H9 (cell line): ENCODE results near the gene ERC1. TPM values are rescaled to one million over a fixed set of nuclear protein-coding genes. Genes with fewer than 3 reads are reported as not detected.

Source experiments
- DNase-seq: peaks from one replicate; pipeline ENCODE4 v3.0.0-alpha.2; 2017
- H2AFZ ChIP-seq: one replicate; pipeline ENCODE4 v1.6.1; 2013; ENCODE audit warnings: mild to moderate bottlenecking, low read length, control low read depth, moderate library complexity
- H2AK5ac ChIP-seq: 2 replicates; pipeline ENCODE4 v1.6.1; 2013; ENCODE audit warnings: low read length, control low read depth, mixed read lengths; ENCODE audit not compliant: insufficient read length
- H2BK120ac ChIP-seq: one replicate; pipeline ENCODE4 v1.6.1; 2013; ENCODE audit warnings: low read depth, mild to moderate bottlenecking, low read length, control low read depth, inconsistent platforms; ENCODE audit not compliant: poor library complexity, severe bottlenecking
- H2BK12ac ChIP-seq: 2 replicates; pipeline ENCODE4 v1.6.1; 2013; ENCODE audit warnings: low read length, control low read depth, mixed read lengths, low read depth; ENCODE audit not compliant: insufficient read length
- H2BK15ac ChIP-seq: 2 replicates; pipeline ENCODE4 v1.6.1; 2013; ENCODE audit warnings: low read depth, low read length, control low read depth
- H2BK20ac ChIP-seq: one replicate; pipeline ENCODE4 v1.6.1; 2013; ENCODE audit warnings: low read depth, mild to moderate bottlenecking, low read length, control low read depth, inconsistent platforms; ENCODE audit not compliant: poor library complexity, severe bottlenecking
- H2BK5ac ChIP-seq: 2 replicates; pipeline ENCODE4 v1.6.1; 2013; ENCODE audit warnings: low read length, control low read depth, mixed read lengths; ENCODE audit not compliant: insufficient read length
- H3K14ac ChIP-seq: 2 replicates; pipeline ENCODE4 v1.6.1; 2013; ENCODE audit warnings: low read length, control low read depth; ENCODE audit not compliant: insufficient read depth
- H3K18ac ChIP-seq: 2 replicates; pipeline ENCODE4 v1.6.1; 2013; ENCODE audit warnings: low read depth, mild to moderate bottlenecking, mixed read lengths, low read length, control low read depth; ENCODE audit not compliant: insufficient read length
- H3K23ac ChIP-seq: 2 replicates; pipeline ENCODE4 v1.6.1; 2013; ENCODE audit warnings: low read length, control low read depth, mixed read lengths, low read depth; ENCODE audit not compliant: insufficient read length
- H3K23me2 ChIP-seq: 2 replicates; pipeline ENCODE4 v1.6.1; 2013; ENCODE audit warnings: low read depth, mild to moderate bottlenecking, mixed read lengths, low read length, control low read depth; ENCODE audit not compliant: insufficient read length, poor library complexity, severe bottlenecking
- H3K27ac ChIP-seq: 2 replicates; pipeline ENCODE4 v1.5.1; 2013; ENCODE audit warnings: low read length, control low read depth, mixed read lengths, low read depth; ENCODE audit not compliant: insufficient read length
- H3K27me3 ChIP-seq: 2 replicates; pipeline ENCODE4 v1.6.1; 2013; ENCODE audit warnings: low read length, control low read depth, inconsistent platforms; ENCODE audit not compliant: insufficient read depth
- H3K4ac ChIP-seq: 2 replicates; pipeline ENCODE4 v1.6.1; 2013; ENCODE audit warnings: low read depth, mild to moderate bottlenecking, control low read depth, inconsistent platforms, low read length, moderate library complexity
- H3K4me1 ChIP-seq: 2 replicates; pipeline ENCODE4 v1.6.1; 2013; ENCODE audit warnings: low read length, control low read depth, inconsistent platforms; ENCODE audit not compliant: insufficient read depth
- H3K4me2 ChIP-seq: 2 replicates; pipeline ENCODE4 v1.6.1; 2013; ENCODE audit warnings: low read length, control low read depth, mixed read lengths; ENCODE audit not compliant: insufficient read length, insufficient read depth
- H3K56ac ChIP-seq: 2 replicates; pipeline ENCODE4 v1.6.1; 2013; ENCODE audit warnings: low read depth, mild to moderate bottlenecking, mixed read lengths, low read length, control low read depth; ENCODE audit not compliant: insufficient read length
- H3K79me1 ChIP-seq: 2 replicates; pipeline ENCODE4 v1.6.1; 2013; ENCODE audit warnings: low read depth, mild to moderate bottlenecking, moderate library complexity, low read length, control low read depth, inconsistent platforms; ENCODE audit not compliant: insufficient read depth, poor library complexity, severe bottlenecking
- H3K79me2 ChIP-seq: 2 replicates; pipeline ENCODE4 v1.6.1; 2013; ENCODE audit warnings: low read length, control low read depth, inconsistent platforms; ENCODE audit not compliant: insufficient read depth
- H3K9ac ChIP-seq: 2 replicates; pipeline ENCODE4 v1.6.1; 2013; ENCODE audit warnings: low read length, control low read depth, mixed read lengths; ENCODE audit not compliant: insufficient read length; ENCODE audit errors: extremely low read depth
- H3K9me3 ChIP-seq: one replicate; pipeline ENCODE4 v1.6.1; 2013; ENCODE audit warnings: low read depth, low read length, inconsistent platforms; ENCODE audit not compliant: control insufficient read depth
- H3T11ph ChIP-seq: one replicate; pipeline ENCODE4 v1.6.1; 2013; ENCODE audit warnings: mild to moderate bottlenecking, low read length, control low read depth, inconsistent platforms
- H4K20me1 ChIP-seq: one replicate; pipeline ENCODE4 v1.6.1; 2013; ENCODE audit not compliant: control insufficient read depth, insufficient read length, insufficient read depth
- H4K5ac ChIP-seq: 2 replicates; pipeline ENCODE4 v1.6.1; 2013; ENCODE audit warnings: low read depth, mild to moderate bottlenecking, mixed read lengths, low read length, control low read depth; ENCODE audit not compliant: insufficient read length
- H4K8ac ChIP-seq: replicated peaks from 2 replicates; pipeline ENCODE4 v1.6.1; 2013; ENCODE audit warnings: low read length, control low read depth, mixed read lengths, low read depth; ENCODE audit not compliant: insufficient read length
- H4K91ac ChIP-seq: 2 replicates; pipeline ENCODE4 v1.6.1; 2013; ENCODE audit warnings: low read depth, mild to moderate bottlenecking, moderate library complexity, mixed read lengths, low read length, control low read depth; ENCODE audit not compliant: insufficient read length
- H3K27ac Mint-ChIP-seq, 3 experiments: 2 replicates in 2 of 3; 3 replicates in 1 of 3; pipeline ENCODE4 v1.8.0; 2020 to 2021; ENCODE audit warnings: mixed read lengths in 3 of 3, mild to moderate bottlenecking in 1 of 3, moderate library complexity in 1 of 3
- H3K27me3 Mint-ChIP-seq: 2 replicates; pipeline ENCODE4 v1.8.0; 2021; ENCODE audit warnings: low read depth, mild to moderate bottlenecking, moderate library complexity, mixed read lengths
- H3K36me3 Mint-ChIP-seq, 3 experiments: 2 replicates in 2 of 3; 3 replicates in 1 of 3; pipeline ENCODE4 v1.8.0; 2020 to 2021; ENCODE audit warnings: low read depth in 3 of 3, mixed read lengths in 3 of 3; ENCODE audit not compliant: insufficient read depth in 1 of 3
- H3K4me1 Mint-ChIP-seq, 2 experiments: 2 replicates each; pipeline ENCODE4 v1.8.0; 2020; ENCODE audit warnings: mixed read lengths in 2 of 2
- H3K4me3 Mint-ChIP-seq, 2 experiments: 2 replicates in 1 of 2; 3 replicates in 1 of 2; pipeline ENCODE4 v1.8.0; 2020 to 2021; ENCODE audit warnings: mild to moderate bottlenecking in 2 of 2, mixed read lengths in 2 of 2, moderate library complexity in 1 of 2
- H3K9me3 Mint-ChIP-seq, 2 experiments: 2 replicates in 1 of 2; 3 replicates in 1 of 2; pipeline ENCODE4 v1.8.0; 2020; ENCODE audit warnings: mild to moderate bottlenecking in 2 of 2, mixed read lengths in 2 of 2, moderate library complexity in 1 of 2
- CTCF ChIP-seq: fragments of 200-600 bp; sonication (generic); conservative IDR thresholded peaks from 3 replicates; pipeline ENCODE4 v1.8.0; 2021; ENCODE audit warnings: antibody characterized with exemption, mild to moderate bottlenecking
- WGBS: extraction: QIAGEN DNeasy Blood & Tissue Kit; methylation state at CpG from one replicate; pipeline ENCODE4 v1.1.7; 2013; ENCODE audit warnings: missing lambda C conversion rate, low lambda C conversion rate, mixed read lengths; ENCODE audit not compliant: insufficient read length; ENCODE audit errors: extremely low coverage; 5-methylcytosine and 5-hydroxymethylcytosine counted together
- total RNA-seq: library from RNA; stranded (reverse); gene quantifications from 2 replicates; pipeline ENCODE4 v1.2.1, GENCODE V29; 2021

The ERC1 gene
- total RNA-seq, 1 experiment from 2014 or later: 51.2 TPM

GRCh38 chr12:1273051-1273450 is 282.0 kb downstream of the ERC1 start:
- Mint-ChIP-seq H3K9me3 (no peaks in the 10 kb centered on the region), H3K4me1 (no peaks in the 10 kb centered on the region), H3K27me3 (no peaks in the 10 kb centered on the region), H3K36me3 (no peaks in the 10 kb centered on the region; a peak in 1 of 7 replicates), H3K27ac (no peak overlapping the region), H3K4me3 (no peak overlapping the region)
- H3K79me1 ChIP-seq: no peaks in the 10 kb centered on the region
- H2AFZ ChIP-seq: no peak overlapping the region
- no peaks in the 10 kb centered on the region for H3K4me1 ChIP-seq
- no peaks in the 10 kb centered on the region for H3K23me2 ChIP-seq
- no CpG with 5 or more reads among the region's 5 CpGs for WGBS
- H2BK120ac ChIP-seq: no peak overlapping the region
- H3K27ac ChIP-seq: no peak overlapping the region
- no peak for TF ChIP-seq CTCF
- H3K9ac ChIP-seq: no peak overlapping the region
- no peak overlapping the region for H4K5ac ChIP-seq
- no peak overlapping the region for H4K91ac ChIP-seq
- no peak overlapping the region for H3K23ac ChIP-seq
- H2AK5ac ChIP-seq: no peak overlapping the region
- DNase-seq: no peak
- no peak overlapping the region for H3K56ac ChIP-seq
- no peak overlapping the region for H3K14ac ChIP-seq
- no peak overlapping the region for H2BK5ac ChIP-seq
- no peaks in the 10 kb centered on the region for H3K79me2 ChIP-seq
- H4K20me1 ChIP-seq: no peaks in the 10 kb centered on the region
- no peak overlapping the region for H2BK15ac ChIP-seq
- no peak overlapping the region for H2BK20ac ChIP-seq
- no peak overlapping the region for H3K18ac ChIP-seq
- no peaks in the 10 kb centered on the region for H3K9me3 ChIP-seq
- H3K27me3 ChIP-seq: no peaks in the 10 kb centered on the region
- H2BK12ac ChIP-seq: no peak overlapping the region
- H4K8ac ChIP-seq: no peak overlapping the region
- H3K4ac ChIP-seq: no peak overlapping the region
- H3K4me2 ChIP-seq: no peak overlapping the region
- no peak overlapping the region for H3T11ph ChIP-seq
